Measurements from ENCODE around the gene SPATA31E1. TPM values are rescaled to one million over a fixed set of nuclear protein-coding genes. Genes with fewer than 3 reads are reported as not detected.

Gene SPATA31E1
- total RNA-seq, 6 experiments from 2014 or later, result not detected

- TF ChIP-seq CTCF (IDR thresholded peaks at IDR 0.05), result no peak
- Mint-ChIP-seq H3K4me1 (ENCODE audit: low read depth) (peaks cover 19% of the 10 kb centered on the region), H3K9me3 (peaks cover 34% of the 10 kb centered on the region), H3K4me3 (no peak overlapping the region), H3K36me3 (ENCODE audit: low read depth) (peaks cover 28% of the 10 kb centered on the region), H3K27me3 (ENCODE audit: insufficient read depth) (no peaks in the 10 kb centered on the region; the same call in 1 of the 2 replicates), H3K27ac (no peak overlapping the region)
- no peak for DNase-seq
Observed at GRCh38 chr9:87857948-87858335, 24.7 kb upstream of the SPATA31E1 start.

DNA sequence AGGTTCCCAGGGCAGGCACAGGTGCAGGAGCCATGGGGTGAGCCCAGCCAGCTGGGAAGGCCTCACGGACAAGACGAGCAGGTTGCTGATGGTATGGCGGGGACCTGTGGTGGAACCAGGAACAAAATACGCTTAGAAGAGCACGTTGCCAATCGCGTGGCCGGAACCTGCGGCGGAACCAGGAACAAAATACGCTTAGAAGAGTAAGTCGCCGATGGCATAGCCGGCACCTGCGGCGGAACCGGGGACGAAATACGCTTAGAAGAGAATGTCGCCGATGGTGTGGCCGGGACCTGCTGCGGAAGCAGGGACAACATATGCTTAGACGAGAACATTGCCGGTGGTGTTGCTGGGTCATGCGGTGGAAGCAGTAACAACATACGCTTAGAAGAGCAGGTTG is 23.5 kb upstream of the SPATA31E1 start:
- Mint-ChIP-seq H3K4me3 (no peak overlapping the region), H3K27ac (no peak overlapping the region), H3K27me3 (ENCODE audit: insufficient read depth) (no peaks in the 10 kb centered on the region; the same call in 1 of the 2 replicates), H3K4me1 (ENCODE audit: low read depth) (peaks cover 28% of the 10 kb centered on the region), H3K9me3 (peaks cover 34% of the 10 kb centered on the region), H3K36me3 (ENCODE audit: low read depth) (peaks cover 28% of the 10 kb centered on the region)
- DNase-seq, result no peak
- no peak for TF ChIP-seq CTCF (IDR thresholded peaks at IDR 0.05)

DNA sequence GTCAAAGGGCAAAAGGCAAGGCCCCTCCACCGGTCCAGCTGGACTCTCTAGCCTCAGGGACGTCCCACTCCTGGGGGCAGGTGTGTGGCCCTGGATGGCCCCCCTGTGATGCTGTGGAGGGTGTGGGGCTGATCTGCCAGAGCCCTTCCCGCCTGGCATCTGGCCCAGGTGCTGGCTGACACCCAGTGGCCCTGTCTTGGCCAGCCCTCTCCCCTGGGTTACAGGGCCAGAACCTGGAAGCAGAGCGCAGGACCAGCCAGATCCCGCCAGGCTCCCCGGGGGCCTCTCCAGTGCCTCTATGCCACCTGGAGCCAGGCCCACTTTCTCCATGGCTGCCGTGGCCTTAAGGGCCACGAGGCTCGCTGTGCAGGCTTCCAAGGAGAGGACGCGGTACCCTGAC is 22.9 kb upstream of the SPATA31E1 start:
- TF ChIP-seq CTCF (IDR thresholded peaks at IDR 0.05), result no peak
- peaks cover 34% of the 10 kb centered on the region for H3K9me3 Mint-ChIP-seq
- H3K27me3 Mint-ChIP-seq (ENCODE audit: insufficient read depth), result no peaks in the 10 kb centered on the region; the same call in 1 of the 2 replicates

GRCh38 chr9:87861332-87861731 is 21.3 kb upstream of the SPATA31E1 start:
- no peak for DNase-seq
- Mint-ChIP-seq H3K36me3 (ENCODE audit: low read depth) (peaks cover 28% of the 10 kb centered on the region), H3K27ac (no peak overlapping the region), H3K27me3 (ENCODE audit: insufficient read depth) (no peaks in the 10 kb centered on the region; the same call in 1 of the 2 replicates), H3K4me3 (no peak overlapping the region), H3K4me1 (ENCODE audit: low read depth) (peaks cover 43% of the 10 kb centered on the region), H3K9me3 (peaks cover 34% of the 10 kb centered on the region)
- TF ChIP-seq CTCF (IDR thresholded peaks at IDR 0.05), result no peak

More for the DNA sequence above, 22.9 kb upstream of the SPATA31E1 start:
- Mint-ChIP-seq H3K4me1 (ENCODE audit: low read depth) (peaks cover 30% of the 10 kb centered on the region), H3K36me3 (ENCODE audit: low read depth) (peaks cover 28% of the 10 kb centered on the region), H3K4me3 (no peak overlapping the region), H3K27ac (no peak overlapping the region)
- DNase-seq, result no peak

- Mint-ChIP-seq H3K36me3 (ENCODE audit: low read depth) (peaks cover 28% of the 10 kb centered on the region), H3K27me3 (ENCODE audit: insufficient read depth) (peaks cover 2% of the 10 kb centered on the region; the same call in 1 of the 2 replicates), H3K27ac (peak overlapping the region; percentile 93), H3K4me3 (peak overlapping the region; percentile 69), H3K9me3 (peaks cover 34% of the 10 kb centered on the region), H3K4me1 (ENCODE audit: low read depth) (peaks cover 45% of the 10 kb centered on the region)
- no peak for TF ChIP-seq CTCF (IDR thresholded peaks at IDR 0.05)
- DNase-seq, result peak; percentile 75
Observed at GRCh38 chr9:87862536-87863268, 20.0 kb upstream of the SPATA31E1 start.

Measured in HFFc6 (cell line).